GM18508 (cell line): ENCODE measurements around the gene ALPL.

Source experiments
- ATAC-seq: cut with Tn5 transposase; IDR thresholded peaks from one replicate; pipeline ENCODE4 v1.9.1; 2021; ENCODE audit warnings: moderate number of reproducible peaks; ENCODE audit not compliant: insufficient read depth, unreplicated experiment

ALPL gene

DNA sequence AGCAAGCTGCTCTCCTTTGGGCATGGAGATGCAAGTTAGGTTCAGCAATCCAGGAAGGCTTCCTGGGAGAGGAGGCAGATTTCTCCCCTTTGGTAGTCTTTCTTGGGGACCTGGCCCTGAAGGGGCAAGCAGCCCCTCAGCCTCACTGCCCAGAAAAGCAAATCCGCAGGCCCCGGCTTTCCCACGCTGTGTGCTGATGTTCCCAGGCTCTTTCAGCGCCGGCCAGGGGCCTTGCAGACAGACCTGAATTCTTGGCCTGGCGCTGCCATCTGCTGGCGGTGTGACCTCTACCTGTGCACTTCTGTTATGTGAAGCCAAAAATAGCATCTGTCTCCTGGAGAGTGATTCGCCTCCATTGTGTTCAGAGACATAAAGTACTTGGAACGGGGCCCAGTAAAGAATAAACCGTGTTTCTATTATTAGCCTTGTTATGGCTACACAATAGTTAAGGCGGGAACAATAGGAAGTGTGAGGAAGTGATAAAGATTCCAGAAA, 64.8 kb downstream of the ALPL start:
- no peak for ATAC-seq

- no peak for ATAC-seq
Measured at GRCh38 chr1:21574466-21575151, 65.4 kb downstream of the ALPL start.

- no peak for ATAC-seq
Measured at GRCh38 chr1:21575351-21575942, 66.2 kb downstream of the ALPL start.

- no peak for ATAC-seq
Measured at GRCh38 chr1:21576031-21576797, 67.0 kb downstream of the ALPL start.

- ATAC-seq: no peak
Measured at GRCh38 chr1:21576798-21577187, 67.6 kb downstream of the ALPL start.

DNA sequence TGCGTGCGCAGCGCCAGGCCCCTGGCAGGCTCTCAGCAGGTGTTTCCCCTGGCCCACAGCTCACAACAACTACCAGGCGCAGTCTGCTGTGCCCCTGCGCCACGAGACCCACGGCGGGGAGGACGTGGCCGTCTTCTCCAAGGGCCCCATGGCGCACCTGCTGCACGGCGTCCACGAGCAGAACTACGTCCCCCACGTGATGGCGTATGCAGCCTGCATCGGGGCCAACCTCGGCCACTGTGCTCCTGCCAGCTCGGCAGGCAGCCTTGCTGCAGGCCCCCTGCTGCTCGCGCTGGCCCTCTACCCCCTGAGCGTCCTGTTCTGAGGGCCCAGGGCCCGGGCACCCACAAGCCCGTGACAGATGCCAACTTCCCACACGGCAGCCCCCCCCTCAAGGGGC, 68.1 kb downstream of the ALPL start:
- no peak for ATAC-seq

DNA sequence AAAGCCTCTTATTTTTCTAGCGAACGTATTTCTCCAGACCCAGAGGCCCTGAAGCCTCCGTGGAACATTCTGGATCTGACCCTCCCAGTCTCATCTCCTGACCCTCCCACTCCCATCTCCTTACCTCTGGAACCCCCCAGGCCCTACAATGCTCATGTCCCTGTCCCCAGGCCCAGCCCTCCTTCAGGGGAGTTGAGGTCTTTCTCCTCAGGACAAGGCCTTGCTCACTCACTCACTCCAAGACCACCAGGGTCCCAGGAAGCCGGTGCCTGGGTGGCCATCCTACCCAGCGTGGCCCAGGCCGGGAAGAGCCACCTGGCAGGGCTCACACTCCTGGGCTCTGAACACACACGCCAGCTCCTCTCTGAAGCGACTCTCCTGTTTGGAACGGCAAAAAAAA, 68.7 kb downstream of the ALPL start:
- ATAC-seq: no peak

DNA sequence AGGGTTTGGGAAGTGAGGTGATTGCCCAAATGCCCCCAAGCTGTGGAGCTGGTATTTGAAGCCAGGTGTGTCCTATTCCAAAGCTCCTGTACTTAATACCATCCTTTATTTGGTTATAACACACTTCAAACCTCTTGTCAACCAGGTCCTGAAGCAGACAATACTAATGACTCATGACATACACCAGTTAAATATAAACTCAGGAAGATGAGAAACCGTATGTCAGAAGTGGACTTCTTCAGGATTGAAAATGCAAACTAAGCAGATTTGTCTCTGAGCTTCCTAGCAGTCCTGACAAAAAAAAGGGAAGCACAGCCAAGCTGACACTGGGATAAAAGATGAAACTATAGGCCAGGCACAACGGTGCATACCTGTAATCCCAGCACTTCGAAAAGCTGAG, 70.6 kb downstream of the ALPL start:
- ATAC-seq: no peak

DNA sequence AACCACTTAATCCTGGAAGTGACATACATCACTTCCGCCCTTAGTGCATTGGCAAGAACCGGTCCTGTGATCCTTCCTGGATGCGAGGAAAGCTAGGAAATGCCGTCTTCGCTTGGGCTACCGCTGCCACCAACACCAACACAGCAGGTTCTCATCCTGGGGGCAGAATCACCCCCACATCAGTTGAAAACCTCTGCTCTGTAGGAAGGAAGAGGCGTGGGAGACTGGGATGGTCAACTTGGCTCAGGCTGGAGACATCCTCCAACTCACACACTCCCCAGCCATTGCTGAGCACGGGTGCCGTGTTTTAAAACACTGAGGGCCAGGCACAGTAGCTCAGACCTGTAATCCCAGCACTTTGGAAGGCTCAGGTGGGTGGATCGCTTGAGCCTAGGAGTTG, 74.9 kb downstream of the ALPL start:
- no peak for ATAC-seq

DNA sequence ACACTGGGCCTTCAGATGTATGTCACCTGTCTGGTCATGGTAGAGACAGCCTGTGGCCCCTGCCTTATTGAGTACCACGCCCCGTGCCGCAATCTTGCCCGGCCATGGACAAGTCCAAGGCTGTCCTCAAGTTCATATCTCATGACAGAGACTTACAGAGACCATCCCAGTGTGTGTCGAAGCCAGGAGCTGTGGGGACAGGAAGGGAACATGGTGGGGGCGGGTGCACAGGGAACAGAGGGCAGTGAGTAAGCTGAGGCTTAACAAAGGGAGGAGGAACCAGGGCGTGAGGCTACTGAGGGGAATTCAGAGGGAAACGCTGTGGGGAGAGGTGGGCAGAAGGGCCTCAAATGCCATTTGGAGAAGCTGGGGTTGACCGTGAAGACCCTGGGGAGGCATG, 75.8 kb downstream of the ALPL start:
- ATAC-seq: no peak

DNA sequence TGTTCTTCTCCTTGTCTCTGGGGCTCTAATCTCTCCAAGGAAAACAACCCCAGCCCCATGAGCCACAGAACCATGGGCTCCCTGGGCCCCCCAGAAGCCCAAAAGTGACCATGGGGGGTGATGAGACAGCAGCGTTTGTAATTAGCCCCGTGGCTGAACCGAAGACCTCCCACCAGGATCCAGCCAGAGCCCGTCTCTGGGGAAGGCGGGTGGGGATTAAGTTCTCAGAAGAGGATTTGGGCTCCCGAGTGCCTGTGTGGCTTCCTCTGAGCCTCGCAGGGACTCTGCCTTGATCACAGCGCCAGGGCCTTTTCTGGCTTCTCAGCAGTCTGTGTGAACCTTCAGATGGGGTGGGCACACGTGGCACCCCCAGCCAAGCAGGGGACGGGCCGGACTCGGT, 77.0 kb downstream of the ALPL start:
- no peak for ATAC-seq

GRCh38 chr1:21586846-21587601, 77.8 kb downstream of the ALPL start:
- ATAC-seq: no peak

- no peak for ATAC-seq
Measured at GRCh38 chr1:21587602-21587953, 78.4 kb downstream of the ALPL start.

- no peak for ATAC-seq
Measured at GRCh38 chr1:21589618-21590017, 80.4 kb downstream of the ALPL start.

DNA sequence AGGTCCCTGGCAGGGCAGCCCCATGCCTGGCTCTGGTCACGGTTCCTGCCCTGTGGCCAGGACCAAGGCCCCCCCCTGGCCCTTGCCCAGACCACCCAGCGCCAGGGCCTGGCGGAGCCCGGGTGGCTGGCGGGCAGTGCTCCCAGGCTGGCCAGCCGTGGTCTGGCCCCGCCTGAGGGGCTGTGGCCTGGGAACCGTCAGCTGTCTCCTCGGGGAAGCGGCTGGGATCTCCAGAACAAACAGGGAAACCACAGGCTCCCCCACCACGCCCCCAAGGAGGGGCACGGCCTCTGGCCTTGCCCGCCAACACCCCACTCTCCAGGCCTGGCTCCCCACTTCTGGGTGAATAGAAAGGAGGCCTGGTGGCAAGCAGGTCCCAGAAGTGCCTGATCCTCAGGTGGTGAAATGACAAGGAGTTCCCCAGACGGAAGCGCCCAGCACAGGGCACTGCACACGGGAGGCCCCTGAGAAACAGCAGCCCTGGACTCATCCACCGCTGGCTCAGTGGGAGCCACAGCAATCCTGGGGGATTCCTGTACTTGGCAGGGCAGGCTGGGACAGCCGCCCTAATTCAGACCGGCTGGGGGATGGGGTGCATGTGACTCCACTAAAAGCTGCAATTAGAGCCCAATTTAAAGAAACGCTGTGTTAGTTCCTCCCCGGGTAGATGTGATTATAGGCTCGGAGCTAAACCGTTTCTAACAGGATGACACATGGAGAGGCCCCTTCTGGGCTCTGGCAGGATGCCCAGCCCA, 81.1 kb downstream of the ALPL start:
- ATAC-seq: no peak

- no peak for ATAC-seq
Measured at GRCh38 chr1:21590934-21591333, 81.7 kb downstream of the ALPL start.

DNA sequence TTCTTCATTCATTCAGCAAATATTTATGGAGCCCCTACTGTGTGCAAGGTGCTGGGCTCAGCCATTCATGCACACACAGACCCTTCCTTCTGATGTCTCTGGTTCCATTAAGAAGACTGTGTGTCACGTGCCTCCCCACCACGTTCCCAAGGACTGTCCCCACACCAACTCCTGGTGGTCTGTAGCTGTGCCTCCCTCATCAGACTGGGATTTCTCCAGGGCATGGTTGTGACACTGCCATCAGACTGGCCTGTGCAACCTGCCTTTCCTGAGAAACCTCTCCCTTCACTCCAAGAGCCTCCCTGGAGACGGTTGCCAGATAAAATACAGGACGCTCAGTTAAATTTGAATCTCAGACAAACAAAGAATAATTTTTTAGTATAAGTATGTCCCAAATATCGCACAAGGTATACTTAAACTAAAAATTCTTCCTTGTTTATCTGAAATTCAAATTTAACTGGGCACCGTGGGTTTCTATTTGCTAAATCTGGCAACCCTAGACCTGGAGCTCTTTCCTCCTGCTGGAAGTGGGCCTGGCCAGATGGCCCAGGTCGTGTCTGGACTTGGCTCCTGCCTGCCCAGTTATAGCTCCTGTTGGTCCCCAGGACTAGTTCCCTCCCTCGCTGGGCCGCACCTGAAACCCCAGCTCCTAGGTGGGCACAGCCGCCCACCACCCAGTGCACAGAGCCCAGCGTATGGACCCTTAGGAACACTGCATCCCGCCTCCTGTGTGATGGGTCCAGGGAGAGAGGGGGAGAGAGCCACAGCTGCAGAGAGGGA, 83.1 kb downstream of the ALPL start:
- no peak for ATAC-seq

- ATAC-seq: no peak
Measured at GRCh38 chr1:21593231-21593630, 84.0 kb downstream of the ALPL start.

- ATAC-seq: no peak
Measured at GRCh38 chr1:21594501-21594900, 85.3 kb downstream of the ALPL start.
